ENCODE results near the gene IPO11. TPM values are rescaled to one million over a fixed set of nuclear protein-coding genes. Genes with fewer than 3 reads are reported as not detected.
"Not testable (repeated sequence)": the region's sequence is repeated elsewhere in the genome, so short reads cannot be mapped to it uniquely, and the experiment has no call there.

Gene IPO11
- total RNA-seq, 1 experiment from 2014 or later, result 32.0 TPM

- H3K9me3 ChIP-seq (replicated peaks), result no peaks in the 10 kb centered on the region
These were observed 135.5 kb downstream of the IPO11 start for GRCh38 chr5:62547945-62548630.

GRCh38 chr5:62550103-62550502, 137.5 kb downstream of the IPO11 start:
- Histone ChIP-seq H3K9me3 (replicated peaks) (no peaks in the 10 kb centered on the region), H3K4me1 (replicated peaks) (peaks cover 20% of the 10 kb centered on the region), H3K27me3 (replicated peaks) (no peaks in the 10 kb centered on the region), H3K36me3 (peaks cover 5% of the 10 kb centered on the region; the same call in 1 of the 2 replicates), H3K4me3 (no peak overlapping the region), H3K27ac (no peak overlapping the region)
- DNase-seq (ENCODE audit: low read depth in 1 of 2, low spot score in 2 of 2), result no peak

More at GRCh38 chr5:62547945-62548630, 135.5 kb downstream of the IPO11 start:
- DNase-seq (ENCODE audit: low read depth in 1 of 2, low spot score in 2 of 2), result no peak
- Histone ChIP-seq H3K4me1 (replicated peaks) (peaks cover 20% of the 10 kb centered on the region), H3K27ac (no peak overlapping the region), H3K36me3 (peaks cover 7% of the 10 kb centered on the region; the same call in 1 of the 2 replicates), H3K27me3 (replicated peaks) (no peaks in the 10 kb centered on the region), H3K4me3 (no peak overlapping the region)

GRCh38 chr5:62555930-62556329, 143.4 kb downstream of the IPO11 start:
- Histone ChIP-seq H3K27ac (no peak overlapping the region), H3K36me3 (peaks cover 10% of the 10 kb centered on the region), H3K27me3 (replicated peaks) (no peaks in the 10 kb centered on the region), H3K4me1 (replicated peaks) (no peaks in the 10 kb centered on the region), H3K4me3 (no peak overlapping the region), H3K9me3 (replicated peaks) (no peaks in the 10 kb centered on the region)
- no peak for DNase-seq (ENCODE audit: low read depth in 1 of 2, low spot score in 2 of 2)

GRCh38 chr5:62558941-62559340, 146.4 kb downstream of the IPO11 start:
- Histone ChIP-seq H3K4me3 (no peak overlapping the region), H3K9me3 (replicated peaks) (no peaks in the 10 kb centered on the region), H3K27me3 (replicated peaks) (no peaks in the 10 kb centered on the region), H3K36me3 (peaks cover 13% of the 10 kb centered on the region), H3K4me1 (replicated peaks) (no peaks in the 10 kb centered on the region), H3K27ac (no peak overlapping the region)
- DNase-seq (ENCODE audit: low read depth in 1 of 2, low spot score in 2 of 2), result no peak

GRCh38 chr5:62560786-62561185, 148.2 kb downstream of the IPO11 start:
- H3K27ac ChIP-seq, result no peak overlapping the region
- no peaks in the 10 kb centered on the region for H3K9me3 ChIP-seq (replicated peaks)
- H3K27me3 ChIP-seq (replicated peaks), result no peaks in the 10 kb centered on the region
- no peak for DNase-seq (ENCODE audit: low read depth in 1 of 2, low spot score in 2 of 2)
- H3K4me1 ChIP-seq (replicated peaks), result no peaks in the 10 kb centered on the region
- peaks cover 13% of the 10 kb centered on the region for H3K36me3 ChIP-seq
- no peak overlapping the region for H3K4me3 ChIP-seq

- no peaks in the 10 kb centered on the region for H3K9me3 ChIP-seq (replicated peaks)
- no peaks in the 10 kb centered on the region for H3K4me1 ChIP-seq (replicated peaks)
- H3K36me3 ChIP-seq, result peaks cover 14% of the 10 kb centered on the region
- no peak overlapping the region for H3K4me3 ChIP-seq
- no peak overlapping the region for H3K27ac ChIP-seq
- no peaks in the 10 kb centered on the region for H3K27me3 ChIP-seq (replicated peaks)
- DNase-seq (ENCODE audit: low read depth in 1 of 2, low spot score in 2 of 2), result no peak
These were observed 149.3 kb downstream of the IPO11 start for GRCh38 chr5:62561896-62562295.

- H3K9me3 ChIP-seq (replicated peaks), result peaks cover 3% of the 10 kb centered on the region; the same call in 1 of the 2 replicates
These were observed 150.3 kb downstream of the IPO11 start for GRCh38 chr5:62562867-62563266.

GRCh38 chr5:62564101-62564500, 151.5 kb downstream of the IPO11 start:
- H3K9me3 ChIP-seq (replicated peaks), result peaks cover 6% of the 10 kb centered on the region; the same call in 1 of the 2 replicates
- H3K27me3 ChIP-seq (replicated peaks), result no peaks in the 10 kb centered on the region
- H3K27ac ChIP-seq, result no peak overlapping the region
- peaks cover 1% of the 10 kb centered on the region for H3K4me1 ChIP-seq (replicated peaks)
- H3K4me3 ChIP-seq, result no peak overlapping the region
- H3K36me3 ChIP-seq, result peaks cover 19% of the 10 kb centered on the region
- no peak for DNase-seq (ENCODE audit: low read depth in 1 of 2, low spot score in 2 of 2)

More at GRCh38 chr5:62562867-62563266, 150.3 kb downstream of the IPO11 start:
- no peaks in the 10 kb centered on the region for H3K27me3 ChIP-seq (replicated peaks)
- H3K36me3 ChIP-seq, result peaks cover 17% of the 10 kb centered on the region
- no peaks in the 10 kb centered on the region for H3K4me1 ChIP-seq (replicated peaks)
- no peak for DNase-seq (ENCODE audit: low read depth in 1 of 2, low spot score in 2 of 2)
- H3K4me3 ChIP-seq, result no peak overlapping the region
- H3K27ac ChIP-seq, result no peak overlapping the region

GRCh38 chr5:62565740-62566139, 153.2 kb downstream of the IPO11 start:
- not testable (repeated sequence) for H3K4me1 ChIP-seq (replicated peaks); H3K9me3 ChIP-seq (replicated peaks); H3K27me3 ChIP-seq (replicated peaks); H3K4me3 ChIP-seq; DNase-seq (ENCODE audit: low read depth in 1 of 2, low spot score in 2 of 2); H3K27ac ChIP-seq
- peaks cover 13% of the 10 kb centered on the region; the same call in 1 of the 2 replicates for H3K36me3 ChIP-seq

GRCh38 chr5:62568143-62568542, 155.6 kb downstream of the IPO11 start:
- H3K9me3 ChIP-seq (replicated peaks), result peaks cover 6% of the 10 kb centered on the region; the same call in 1 of the 2 replicates
- peaks cover 8% of the 10 kb centered on the region for H3K4me1 ChIP-seq (replicated peaks)
- no peak overlapping the region for H3K27ac ChIP-seq
- DNase-seq (ENCODE audit: low read depth in 1 of 2, low spot score in 2 of 2), result no peak
- H3K4me3 ChIP-seq, result no peak overlapping the region
- H3K36me3 ChIP-seq, result peaks cover 8% of the 10 kb centered on the region; the same call in 1 of the 2 replicates
- H3K27me3 ChIP-seq (replicated peaks), result no peaks in the 10 kb centered on the region

- H3K4me3 ChIP-seq, result no peak overlapping the region
- H3K27ac ChIP-seq, result no peak overlapping the region
- H3K36me3 ChIP-seq, result peaks cover 8% of the 10 kb centered on the region; the same call in 1 of the 2 replicates
- no peak for DNase-seq (ENCODE audit: low read depth in 1 of 2, low spot score in 2 of 2)
- H3K4me1 ChIP-seq (replicated peaks), result peaks cover 8% of the 10 kb centered on the region
- peaks cover 6% of the 10 kb centered on the region; the same call in 1 of the 2 replicates for H3K9me3 ChIP-seq (replicated peaks)
- H3K27me3 ChIP-seq (replicated peaks), result no peaks in the 10 kb centered on the region
These were observed 156.4 kb downstream of the IPO11 start for GRCh38 chr5:62568800-62569432.

GRCh38 chr5:62569470-62569869, 156.9 kb downstream of the IPO11 start:
- peaks cover 6% of the 10 kb centered on the region; the same call in 1 of the 2 replicates for H3K9me3 ChIP-seq (replicated peaks)
- DNase-seq (ENCODE audit: low read depth in 1 of 2, low spot score in 2 of 2), result no peak

GRCh38 chr5:62572918-62573514, 160.5 kb downstream of the IPO11 start:
- no peak for DNase-seq (ENCODE audit: low read depth in 1 of 2, low spot score in 2 of 2)
- H3K27me3 ChIP-seq (replicated peaks), result no peaks in the 10 kb centered on the region
- H3K4me1 ChIP-seq (replicated peaks), result peaks cover 13% of the 10 kb centered on the region
- peaks cover under 1% of the 10 kb centered on the region; the same call in 1 of the 2 replicates for H3K36me3 ChIP-seq
- H3K9me3 ChIP-seq (replicated peaks), result peaks cover 1% of the 10 kb centered on the region; the same call in 1 of the 2 replicates
- H3K27ac ChIP-seq, result no peak overlapping the region
- no peak overlapping the region for H3K4me3 ChIP-seq

More at GRCh38 chr5:62569470-62569869, 156.9 kb downstream of the IPO11 start:
- Histone ChIP-seq H3K36me3 (peaks cover 8% of the 10 kb centered on the region; the same call in 1 of the 2 replicates), H3K4me3 (no peak overlapping the region), H3K27ac (no peak overlapping the region), H3K4me1 (replicated peaks) (peaks cover 8% of the 10 kb centered on the region), H3K27me3 (replicated peaks) (no peaks in the 10 kb centered on the region)

GRCh38 chr5:62574599-62574998, 162.0 kb downstream of the IPO11 start:
- H3K27me3 ChIP-seq (replicated peaks), result no peaks in the 10 kb centered on the region
- DNase-seq (ENCODE audit: low read depth in 1 of 2, low spot score in 2 of 2), result no peak
- no peaks in the 10 kb centered on the region for H3K9me3 ChIP-seq (replicated peaks)
- H3K27ac ChIP-seq, result no peak overlapping the region
- H3K4me3 ChIP-seq, result no peak overlapping the region
- no peaks in the 10 kb centered on the region for H3K36me3 ChIP-seq
- peaks cover 7% of the 10 kb centered on the region for H3K4me1 ChIP-seq (replicated peaks)

Data from SJSA1 (cell line).